ENCODE results near the gene NEK7. TPM values are rescaled to one million over a fixed set of nuclear protein-coding genes. Genes with fewer than 3 reads are reported as not detected.

The NEK7 gene
- total RNA-seq, 1 experiment from 2014 or later: 25.2 TPM

- no peak for ATAC-seq
- TF ChIP-seq EZH2phosphoT487 (IDR thresholded peaks at IDR 0.05; ENCODE audit: borderline replicate concordance, low read length): no peak
- TF ChIP-seq, protein P1, sequence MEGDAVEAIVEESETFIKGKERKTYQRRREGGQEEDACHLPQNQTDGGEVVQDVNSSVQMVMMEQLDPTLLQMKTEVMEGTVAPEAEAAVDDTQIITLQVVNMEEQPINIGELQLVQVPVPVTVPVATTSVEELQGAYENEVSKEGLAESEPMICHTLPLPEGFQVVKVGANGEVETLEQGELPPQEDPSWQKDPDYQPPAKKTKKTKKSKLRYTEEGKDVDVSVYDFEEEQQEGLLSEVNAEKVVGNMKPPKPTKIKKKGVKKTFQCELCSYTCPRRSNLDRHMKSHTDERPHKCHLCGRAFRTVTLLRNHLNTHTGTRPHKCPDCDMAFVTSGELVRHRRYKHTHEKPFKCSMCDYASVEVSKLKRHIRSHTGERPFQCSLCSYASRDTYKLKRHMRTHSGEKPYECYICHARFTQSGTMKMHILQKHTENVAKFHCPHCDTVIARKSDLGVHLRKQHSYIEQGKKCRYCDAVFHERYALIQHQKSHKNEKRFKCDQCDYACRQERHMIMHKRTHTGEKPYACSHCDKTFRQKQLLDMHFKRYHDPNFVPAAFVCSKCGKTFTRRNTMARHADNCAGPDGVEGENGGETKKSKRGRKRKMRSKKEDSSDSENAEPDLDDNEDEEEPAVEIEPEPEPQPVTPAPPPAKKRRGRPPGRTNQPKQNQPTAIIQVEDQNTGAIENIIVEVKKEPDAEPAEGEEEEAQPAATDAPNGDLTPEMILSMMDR (conservative IDR thresholded peaks at IDR 0.05; ENCODE audit: low read depth, low read length): no peak
- TF ChIP-seq EZH2 (IDR thresholded peaks at IDR 0.05; ENCODE audit: low read length, unreplicated experiment): no peak
- ChIA-PET POLR2A (ENCODE audit: unreplicated experiment) (no interaction called here), CTCF (no interaction called here)
- Histone ChIP-seq H2AFZ (ENCODE audit: low read length) (no peak overlapping the region), H3K9me2 (replicated peaks; ENCODE audit: low read length) (no peaks in the 10 kb centered on the region), H3K4me2 (ENCODE audit: low read length) (no peak overlapping the region), H3K4me1 (ENCODE audit: insufficient read depth, low read length) (no peaks in the 10 kb centered on the region), H4K20me1 (ENCODE audit: low read length) (no peaks in the 10 kb centered on the region), H3K27ac (ENCODE audit: low read length) (no peak overlapping the region), H3K36me3 (ENCODE audit: low read depth, low read length) (no peaks in the 10 kb centered on the region), H3K79me2 (ENCODE audit: low read length) (no peaks in the 10 kb centered on the region), H3K4me3 (ENCODE audit: low read length) (no peak overlapping the region), H3F3A (ENCODE audit: low read length, unreplicated experiment) (no peaks in the 10 kb centered on the region), H3K9ac (ENCODE audit: low read length) (no peak overlapping the region), H3K9me3 (ENCODE audit: low read length) (no peaks in the 10 kb centered on the region), H3K27me3 (ENCODE audit: low read length) (no peaks in the 10 kb centered on the region)
- intact Hi-C loops (cut with micrococcal nuclease): no loop called here
- no TSS peak for BruUV-seq (replicated peaks)
- DNase-seq: no peak
These were observed 125.1 kb downstream of the NEK7 start for GRCh38 chr1:198281911-198282310.

DNA sequence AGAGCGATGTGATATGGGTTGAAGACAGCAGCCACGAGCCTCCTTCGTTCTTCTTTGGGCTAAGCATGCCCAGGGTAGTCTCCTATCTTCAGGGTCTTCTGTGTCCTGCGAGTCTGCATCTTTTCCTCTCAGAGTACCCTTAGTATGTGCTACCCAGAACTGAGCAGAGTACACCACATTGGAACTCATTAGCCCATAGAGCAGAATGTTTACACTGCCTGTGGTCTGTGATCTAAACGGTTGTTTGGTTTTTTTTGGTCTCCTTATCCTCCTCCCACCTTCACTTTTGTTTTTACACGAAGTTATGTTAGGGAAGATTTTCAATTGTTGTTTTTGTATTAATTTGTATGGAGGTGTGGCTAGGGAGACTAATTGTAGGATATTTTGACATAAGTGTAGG, 126.4 kb downstream of the NEK7 start:
- H3K36me3 ChIP-seq (ENCODE audit: low read depth, low read length): no peaks in the 10 kb centered on the region
- no peak overlapping the region for H3K27ac ChIP-seq (ENCODE audit: low read length)
- H3K9me3 ChIP-seq (ENCODE audit: low read length): no peaks in the 10 kb centered on the region
- TF ChIP-seq EZH2phosphoT487 (IDR thresholded peaks at IDR 0.05; ENCODE audit: borderline replicate concordance, low read length) (no peak), EZH2 (IDR thresholded peaks at IDR 0.05; ENCODE audit: low read length, unreplicated experiment) (no peak)
- TF ChIP-seq, protein P1 (conservative IDR thresholded peaks at IDR 0.05; ENCODE audit: low read depth, low read length): no peak
- ChIA-PET POLR2A (ENCODE audit: unreplicated experiment) (no interaction called here), CTCF (no interaction called here)
- H3K79me2 ChIP-seq (ENCODE audit: low read length): no peaks in the 10 kb centered on the region
- no peak overlapping the region for H3K9ac ChIP-seq (ENCODE audit: low read length)
- no peaks in the 10 kb centered on the region for H3K27me3 ChIP-seq (ENCODE audit: low read length)
- intact Hi-C loops (cut with micrococcal nuclease): no loop called here
- BruUV-seq (replicated peaks): no TSS peak
- no peaks in the 10 kb centered on the region for H4K20me1 ChIP-seq (ENCODE audit: low read length)
- H3K4me2 ChIP-seq (ENCODE audit: low read length): no peak overlapping the region
- no peak for ATAC-seq
- no peaks in the 10 kb centered on the region for H3K4me1 ChIP-seq (ENCODE audit: insufficient read depth, low read length)
- no peak overlapping the region for H2AFZ ChIP-seq (ENCODE audit: low read length)
- no peaks in the 10 kb centered on the region for H3K9me2 ChIP-seq (replicated peaks; ENCODE audit: low read length)
- H3F3A ChIP-seq (ENCODE audit: low read length, unreplicated experiment): no peaks in the 10 kb centered on the region
- DNase-seq: no peak
- H3K4me3 ChIP-seq (ENCODE audit: low read length): no peak overlapping the region

DNA sequence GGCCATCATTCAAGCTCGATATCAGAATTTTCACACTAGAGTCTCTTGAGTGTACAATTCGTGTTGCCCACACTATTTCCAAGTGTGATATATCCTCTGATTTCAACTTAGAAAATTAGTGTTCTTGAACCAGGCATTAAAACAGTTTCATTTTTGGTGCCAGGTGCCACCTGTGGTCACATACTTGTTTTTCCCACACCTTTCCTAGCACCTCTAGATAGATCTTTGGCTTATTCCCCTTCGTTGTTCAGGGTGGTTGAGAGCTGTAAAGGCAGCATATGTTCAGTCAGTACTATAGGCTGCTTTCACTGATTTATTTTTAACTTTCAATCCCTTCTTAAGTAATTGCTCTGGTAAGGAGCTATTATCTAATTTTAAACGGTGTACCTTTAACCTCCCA, 131.1 kb downstream of the NEK7 start:
- CTCF ChIA-PET: no interaction called here

More for the DNA sequence above, 131.1 kb downstream of the NEK7 start:
- H4K20me1 ChIP-seq (ENCODE audit: low read length): no peaks in the 10 kb centered on the region
- no peaks in the 10 kb centered on the region for H3K9me2 ChIP-seq (replicated peaks; ENCODE audit: low read length)
- BruUV-seq (replicated peaks): no TSS peak
- no peak overlapping the region for H3K27ac ChIP-seq (ENCODE audit: low read length)
- no peaks in the 10 kb centered on the region for H3K27me3 ChIP-seq (ENCODE audit: low read length)
- DNase-seq: no peak
- POLR2A ChIA-PET (ENCODE audit: unreplicated experiment): no interaction called here
- H3K4me3 ChIP-seq (ENCODE audit: low read length): no peak overlapping the region
- no peaks in the 10 kb centered on the region for H3K79me2 ChIP-seq (ENCODE audit: low read length)
- H3K4me2 ChIP-seq (ENCODE audit: low read length): no peak overlapping the region
- TF ChIP-seq EZH2phosphoT487 (IDR thresholded peaks at IDR 0.05; ENCODE audit: borderline replicate concordance, low read length) (no peak), EZH2 (IDR thresholded peaks at IDR 0.05; ENCODE audit: low read length, unreplicated experiment) (no peak)
- TF ChIP-seq, protein P1 (conservative IDR thresholded peaks at IDR 0.05; ENCODE audit: low read depth, low read length): no peak
- H3K36me3 ChIP-seq (ENCODE audit: low read depth, low read length): no peaks in the 10 kb centered on the region
- H3F3A ChIP-seq (ENCODE audit: low read length, unreplicated experiment): no peaks in the 10 kb centered on the region
- no peaks in the 10 kb centered on the region for H3K4me1 ChIP-seq (ENCODE audit: insufficient read depth, low read length)
- no peak overlapping the region for H2AFZ ChIP-seq (ENCODE audit: low read length)
- H3K9ac ChIP-seq (ENCODE audit: low read length): no peak overlapping the region
- intact Hi-C loops (cut with micrococcal nuclease): no loop called here
- no peak for ATAC-seq
- H3K9me3 ChIP-seq (ENCODE audit: low read length): no peaks in the 10 kb centered on the region

All from PC-3 (cell line).